CD1c-positive myeloid dendritic cell (primary cell): Measurements from ENCODE around the gene RMI2.

Experiments
- DNase-seq: peaks from one replicate; pipeline ENCODE4 v3.0.0-alpha.2; 2016; ENCODE audit errors: extremely low spot score

The RMI2 gene

GRCh38 chr16:11399261-11399831 lies 54.1 kb downstream of the RMI2 start:
- DNase-seq: no peak

DNA sequence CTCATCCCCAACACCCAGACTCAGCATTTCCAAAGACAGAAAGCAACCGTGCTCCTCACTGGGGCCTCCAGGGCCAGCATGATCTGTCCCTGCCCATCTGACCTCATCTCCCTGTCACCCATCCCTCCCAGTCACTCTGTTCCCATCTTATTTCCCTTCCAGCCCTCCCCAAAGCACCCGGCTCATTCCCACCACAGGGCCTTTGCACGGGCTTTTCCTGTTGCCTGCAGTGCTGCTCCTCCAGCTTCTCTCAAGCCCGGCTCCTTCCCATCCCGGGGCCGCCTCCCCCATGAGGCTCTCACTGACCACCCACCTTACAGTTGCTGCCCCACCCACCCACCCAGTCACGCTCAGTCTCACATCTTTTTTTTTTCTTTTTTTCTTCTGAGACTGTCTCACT lies 54.8 kb downstream of the RMI2 start:
- no peak for DNase-seq
